Motor neuron (in vitro differentiated cells): ENCODE data around the gene LYPD8. TPM values are rescaled to one million over a fixed set of nuclear protein-coding genes. Genes with fewer than 3 reads are reported as not detected.

Experiments used
- ATAC-seq, 8 experiments: fragments of 200-7000 bp; cut with Tn5 transposase; replicated peaks in 6 of 8; 2 replicates each; pipeline ENCODE4 v1.8.0; 2021; ENCODE audit warnings: mild to moderate bottlenecking in 8 of 8, moderate library complexity in 8 of 8
- H3K27ac ChIP-seq, 2 donors: fragments of 250-450 bp; sonication (Bioruptor Pico); 2 replicates each; pipeline ENCODE4 v1.9.0; 2021; ENCODE audit warnings: antibody characterized with exemption in 2 of 2, mild to moderate bottlenecking in 2 of 2, moderate library complexity in 1 of 2
- H3K4me1 ChIP-seq, 2 donors: fragments of 250-450 bp; sonication (Bioruptor Pico); replicated peaks in 1 of 2; 2 replicates each; pipeline ENCODE4 v1.6.1; 2021; ENCODE audit warnings: antibody characterized with exemption in 2 of 2, mild to moderate bottlenecking in 2 of 2, moderate library complexity in 1 of 2
- H3K4me3 ChIP-seq, 5 donors: fragments of 250-450 bp; sonication (Bioruptor Pico); 2 replicates each; pipeline ENCODE4 v1.9.0; 2021; ENCODE audit warnings: antibody characterized with exemption in 5 of 5, mild to moderate bottlenecking in 5 of 5, moderate library complexity in 4 of 5
- WGBS, 10 experiments: fragments of 450-650 bp; shearing (Covaris generic); methylation state at CpG; one replicate each; pipeline ENCODE4 v1.0.0; 2022; 5-methylcytosine and 5-hydroxymethylcytosine counted together
- in situ Hi-C, 9 experiments: fragments of 400-800 bp; cut with MboI; loops; one replicate each; pipeline ENCODE4 v1.15.0; 2021; ENCODE audit warnings: low sequenced_read_pairs in 9 of 9, low pct_unique_long_range_greater_than_20kb in 2 of 9; ENCODE audit not compliant: unreplicated experiment in 9 of 9
- total RNA-seq, 8 experiments: library from RNA; unstranded; fragments of 300-600 nt; gene quantifications; 2 replicates each; pipeline versions ENCODE4 v1.2.3 to v1.2.4, GENCODE V29; 2022

The LYPD8 gene
- total RNA-seq, 8 experiments from 2014 or later, result 0.24 to 0.59 TPM; not detected in 6

- in situ Hi-C loops, result no loop called here
- no peak overlapping the region for H3K4me3 ChIP-seq
- WGBS, 10 experiments, result 17 to 100% (median 86%) methylated on average over 1 to 2 of the region's 2 CpGs; no CpG with 5 or more reads in 1 of the 10 experiments
- ATAC-seq, result no peak
- H3K27ac ChIP-seq, result no peak overlapping the region
- no peaks in the 10 kb centered on the region for H3K4me1 ChIP-seq
Observed at GRCh38 chr1:248753708-248754280, 1.8 kb downstream of the LYPD8 start.

GRCh38 chr1:248753029-248753594 lies 2.4 kb downstream of the LYPD8 start:
- ATAC-seq, result no peak
- H3K27ac ChIP-seq, result no peak overlapping the region
- H3K4me3 ChIP-seq, result no peak overlapping the region
- WGBS, 10 experiments, result 17% methylated on average over 1 of the region's 1 CpG; no CpG with 5 or more reads in 9 of the 10 experiments
- no peaks in the 10 kb centered on the region for H3K4me1 ChIP-seq
- in situ Hi-C loops, result no loop called here

- in situ Hi-C loops, result no loop called here
- no peak overlapping the region for H3K27ac ChIP-seq
- no peak overlapping the region for H3K4me3 ChIP-seq
- ATAC-seq, result peak in 1 of 8 experiments; percentile 31
- no peaks in the 10 kb centered on the region for H3K4me1 ChIP-seq
- WGBS, 10 experiments, result 40 to 93% (median 78%) methylated on average over 1 to 7 of the region's 8 CpGs; no CpG with 5 or more reads in 1 of the 10 experiments
Observed at GRCh38 chr1:248752161-248753028, 3.2 kb downstream of the LYPD8 start.

GRCh38 chr1:248751635-248752034 lies 3.9 kb downstream of the LYPD8 start:
- H3K27ac ChIP-seq, result no peak overlapping the region
- no peaks in the 10 kb centered on the region for H3K4me1 ChIP-seq
- WGBS, 10 experiments, result 0 to 83% (median 62%) methylated on average over 1 to 4 of the region's 4 CpGs; no CpG with 5 or more reads in 2 of the 10 experiments
- ATAC-seq, result no peak
- in situ Hi-C loops, result no loop called here
- H3K4me3 ChIP-seq, result no peak overlapping the region

- Histone ChIP-seq H3K27ac (no peak overlapping the region), H3K4me1 (no peaks in the 10 kb centered on the region), H3K4me3 (no peak overlapping the region)
- 30 to 83% (median 58%) methylated on average over 2 to 5 of the region's 5 CpGs; no CpG with 5 or more reads in 4 of the 10 experiments for WGBS, 10 experiments
- in situ Hi-C loops, result no loop called here
- ATAC-seq, result no peak
Observed at GRCh38 chr1:248751142-248751541, 4.4 kb downstream of the LYPD8 start.

GRCh38 chr1:248750496-248750895 lies 5.1 kb downstream of the LYPD8 start:
- Histone ChIP-seq H3K4me3 (no peak overlapping the region), H3K4me1 (no peaks in the 10 kb centered on the region), H3K27ac (no peak overlapping the region)
- 0 to 83% (median 45%) methylated on average over 1 to 2 of the region's 2 CpGs; no CpG with 5 or more reads in 2 of the 10 experiments for WGBS, 10 experiments
- in situ Hi-C loops, result no loop called here
- ATAC-seq, result peak in 1 of 8 experiments; percentile 37

GRCh38 chr1:248748211-248748610 lies 7.3 kb downstream of the LYPD8 start:
- WGBS, 10 experiments, result 33 to 100% (median 91%) methylated on average over 1 to 3 of the region's 10 CpGs; no CpG with 5 or more reads in 5 of the 10 experiments
- no peaks in the 10 kb centered on the region for H3K4me1 ChIP-seq
- ATAC-seq, result no peak
- in situ Hi-C loops, result no loop called here
- H3K27ac ChIP-seq, result no peak overlapping the region
- no peak overlapping the region for H3K4me3 ChIP-seq

- Histone ChIP-seq H3K27ac (no peak overlapping the region), H3K4me3 (no peak overlapping the region), H3K4me1 (no peaks in the 10 kb centered on the region)
- in situ Hi-C loops, result no loop called here
- 66 to 80% (median 77%) methylated on average over 5 to 7 of the region's 7 CpGs; no CpG with 5 or more reads in 5 of the 10 experiments for WGBS, 10 experiments
- no peak for ATAC-seq
Observed at GRCh38 chr1:248740876-248741275, 14.7 kb downstream of the LYPD8 start.

- H3K27ac ChIP-seq, result no peak overlapping the region
- in situ Hi-C loops, result no loop called here
- no peak for ATAC-seq
- WGBS, 10 experiments, result 0 to 50% (median 42%) methylated on average over 1 to 11 of the region's 16 CpGs; no CpG with 5 or more reads in 3 of the 10 experiments
- no peaks in the 10 kb centered on the region for H3K4me1 ChIP-seq
- no peak overlapping the region for H3K4me3 ChIP-seq
Observed at GRCh38 chr1:248739572-248740205, 15.9 kb downstream of the LYPD8 start.

GRCh38 chr1:248737457-248737856 lies 18.1 kb downstream of the LYPD8 start:
- WGBS, 10 experiments, result 13 to 60% (median 38%) methylated on average over 2 to 6 of the region's 6 CpGs; no CpG with 5 or more reads in 1 of the 10 experiments
- H3K27ac ChIP-seq, result no peak overlapping the region
- in situ Hi-C loops, result no loop called here
- ATAC-seq, result no peak
- no peaks in the 10 kb centered on the region for H3K4me1 ChIP-seq
- H3K4me3 ChIP-seq, result no peak overlapping the region

- no peak overlapping the region for H3K27ac ChIP-seq
- in situ Hi-C loops, result no loop called here
- H3K4me3 ChIP-seq, result no peak overlapping the region
- H3K4me1 ChIP-seq, result no peaks in the 10 kb centered on the region
- ATAC-seq, result no peak
- 0 to 52% (median 20%) methylated on average over 1 to 4 of the region's 4 CpGs; no CpG with 5 or more reads in 1 of the 10 experiments for WGBS, 10 experiments
Observed at GRCh38 chr1:248736977-248737376, 18.6 kb downstream of the LYPD8 start.

- H3K4me1 ChIP-seq, result no peaks in the 10 kb centered on the region
- no peak for ATAC-seq
- WGBS, 10 experiments, result 25 to 65% (median 52%) methylated on average over 1 to 5 of the region's 5 CpGs; no CpG with 5 or more reads in 2 of the 10 experiments
- no peak overlapping the region for H3K27ac ChIP-seq
- in situ Hi-C loops, result no loop called here
- no peak overlapping the region for H3K4me3 ChIP-seq
Observed at GRCh38 chr1:248733566-248733965, 22.0 kb downstream of the LYPD8 start.
